DOHH2 (cell line): ENCODE results near the gene ABCB6.

Source experiments
- H3F3A ChIP-seq: fragments of 200-600 bp; sonication (generic), shearing (Covaris generic); 2 replicates; pipeline ENCODE4 v1.6.0; 2016; ENCODE audit warnings: antibody characterized with exemption, mild to moderate bottlenecking; ENCODE audit not compliant: control insufficient read depth, insufficient read depth
- H3K27ac ChIP-seq: fragments of 200-600 bp; sonication (generic); 2 replicates; pipeline ENCODE4 v1.5.1; 2014; ENCODE audit warnings: low read depth, mild to moderate bottlenecking, low read length, moderate library complexity
- H3K27me3 ChIP-seq: fragments of 200-600 bp; sonication (generic); 2 replicates; pipeline ENCODE4 v1.6.1; 2014; ENCODE audit warnings: mild to moderate bottlenecking, low read length, mixed read lengths; ENCODE audit not compliant: control insufficient read depth
- H3K36me3 ChIP-seq: fragments of 200-600 bp; sonication (generic); 2 replicates; pipeline ENCODE4 v1.6.1; 2014; ENCODE audit warnings: mild to moderate bottlenecking, low read length, moderate library complexity, mixed read lengths; ENCODE audit not compliant: control insufficient read depth
- H3K4me1 ChIP-seq: fragments of 200-600 bp; sonication (generic); 2 replicates; pipeline ENCODE4 v1.6.1; 2014; ENCODE audit warnings: mild to moderate bottlenecking, low read length, mixed read lengths; ENCODE audit not compliant: control insufficient read depth
- H3K4me2 ChIP-seq: fragments of 200-600 bp; sonication (generic); 2 replicates; pipeline ENCODE4 v1.6.0; 2014; ENCODE audit warnings: mild to moderate bottlenecking, low read length, moderate library complexity
- H3K4me3 ChIP-seq: fragments of 200-600 bp; sonication (generic); 2 replicates; pipeline ENCODE4 v1.5.1; 2014; ENCODE audit warnings: mild to moderate bottlenecking, low read length, mixed read lengths
- H3K79me2 ChIP-seq: fragments of 200-600 bp; sonication (generic); 2 replicates; pipeline ENCODE4 v1.6.1; 2014; ENCODE audit warnings: mild to moderate bottlenecking, low read length, mixed read lengths; ENCODE audit not compliant: control insufficient read depth
- H3K9me2 ChIP-seq: fragments of 200-600 bp; sonication (generic); replicated peaks from 2 replicates; pipeline ENCODE4 v1.6.1; 2014; ENCODE audit warnings: mild to moderate bottlenecking, low read length, mixed read lengths; ENCODE audit not compliant: control insufficient read depth
- H3K9me3 ChIP-seq: fragments of 200-600 bp; sonication (generic); 2 replicates; pipeline ENCODE4 v1.6.1; 2014; ENCODE audit warnings: antibody characterized with exemption, low read length, mixed read lengths; ENCODE audit not compliant: control insufficient read depth, insufficient read depth
- H4K20me1 ChIP-seq: fragments of 200-600 bp; sonication (generic); 2 replicates; pipeline ENCODE4 v1.6.0; 2014; ENCODE audit warnings: low read depth, mild to moderate bottlenecking, antibody characterized with exemption, low read length, moderate library complexity; ENCODE audit not compliant: control insufficient read depth, insufficient read depth
- CTCF ChIP-seq: fragments of 200-600 bp; sonication (generic); IDR thresholded peaks from one replicate; pipeline ENCODE4 v1.5.1; 2014; ENCODE audit warnings: antibody characterized with exemption, mild to moderate bottlenecking, low read depth, low read length; ENCODE audit not compliant: poor library complexity, severe bottlenecking
- EZH2phosphoT487 ChIP-seq: fragments of 200-600 bp; sonication (generic); IDR thresholded peaks from 2 replicates; pipeline ENCODE4 v1.6.1; 2017; ENCODE audit warnings: borderline replicate concordance, mild to moderate bottlenecking, antibody characterized with exemption, low read length, moderate library complexity, mixed read lengths

Gene ABCB6

GRCh38 chr2:219199470-219200211, 19.1 kb downstream of the ABCB6 start:
- Histone ChIP-seq H3K9me3 (no peaks in the 10 kb centered on the region), H3F3A (no peaks in the 10 kb centered on the region), H3K79me2 (no peaks in the 10 kb centered on the region), H3K36me3 (no peaks in the 10 kb centered on the region), H3K4me3 (no peak overlapping the region), H4K20me1 (no peaks in the 10 kb centered on the region), H3K27ac (no peak overlapping the region), H3K27me3 (peaks cover 8% of the 10 kb centered on the region; the same call in 1 of the 2 replicates), H3K4me2 (no peak overlapping the region), H3K4me1 (peaks cover 6% of the 10 kb centered on the region; the same call in 1 of the 2 replicates), H3K9me2 (no peaks in the 10 kb centered on the region)
- no peak for TF ChIP-seq EZH2phosphoT487
- TF ChIP-seq CTCF: no peak

- H3K9me2 ChIP-seq: no peaks in the 10 kb centered on the region
- no peaks in the 10 kb centered on the region; the same call in 1 of the 2 replicates for H3F3A ChIP-seq
- peaks cover 6% of the 10 kb centered on the region; the same call in 1 of the 2 replicates for H3K4me1 ChIP-seq
- H3K79me2 ChIP-seq: no peaks in the 10 kb centered on the region
- no peak overlapping the region for H3K4me2 ChIP-seq
- TF ChIP-seq CTCF (no peak), EZH2phosphoT487 (no peak)
- H3K9me3 ChIP-seq: no peaks in the 10 kb centered on the region
- no peaks in the 10 kb centered on the region for H4K20me1 ChIP-seq
- no peaks in the 10 kb centered on the region for H3K36me3 ChIP-seq
- no peak overlapping the region for H3K27ac ChIP-seq
- no peak overlapping the region for H3K4me3 ChIP-seq
- peaks cover 8% of the 10 kb centered on the region; the same call in 1 of the 2 replicates for H3K27me3 ChIP-seq
These were observed 19.8 kb downstream of the ABCB6 start for GRCh38 chr2:219198974-219199373.

DNA sequence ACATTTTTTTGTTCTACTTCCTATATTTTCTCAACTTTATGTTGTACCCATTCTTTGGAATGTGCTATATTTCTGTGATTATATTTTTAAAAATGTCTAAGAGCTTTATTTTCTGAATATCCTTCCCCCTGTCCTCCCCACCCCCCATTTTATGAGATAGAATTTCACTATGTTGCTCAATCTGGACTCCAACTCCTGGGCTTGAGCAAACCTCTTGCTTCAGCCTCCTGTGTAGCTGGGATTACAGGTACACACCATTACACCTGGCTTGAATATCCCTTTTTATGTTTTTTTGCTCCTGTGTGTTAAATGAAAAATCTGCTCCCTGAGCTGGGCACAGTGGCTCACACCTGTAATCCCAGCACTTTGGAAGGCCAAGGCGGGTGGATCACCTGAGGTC, 21.4 kb downstream of the ABCB6 start:
- Histone ChIP-seq H3F3A (no peaks in the 10 kb centered on the region; the same call in 1 of the 2 replicates), H3K4me1 (peaks cover 6% of the 10 kb centered on the region; the same call in 1 of the 2 replicates), H3K9me2 (no peaks in the 10 kb centered on the region), H3K4me3 (no peak overlapping the region), H3K27me3 (peaks cover 8% of the 10 kb centered on the region; the same call in 1 of the 2 replicates), H3K79me2 (no peaks in the 10 kb centered on the region), H3K9me3 (no peaks in the 10 kb centered on the region), H3K36me3 (no peaks in the 10 kb centered on the region), H3K4me2 (no peak overlapping the region), H4K20me1 (no peaks in the 10 kb centered on the region), H3K27ac (no peak overlapping the region)
- TF ChIP-seq CTCF (no peak), EZH2phosphoT487 (no peak)
